ENCODE data around the gene PDLIM5. TPM values are rescaled to one million over a fixed set of nuclear protein-coding genes. Genes with fewer than 3 reads are reported as not detected.

Gene PDLIM5
- total RNA-seq, 1 donor from 2014 or later: 1,169 TPM

DNA sequence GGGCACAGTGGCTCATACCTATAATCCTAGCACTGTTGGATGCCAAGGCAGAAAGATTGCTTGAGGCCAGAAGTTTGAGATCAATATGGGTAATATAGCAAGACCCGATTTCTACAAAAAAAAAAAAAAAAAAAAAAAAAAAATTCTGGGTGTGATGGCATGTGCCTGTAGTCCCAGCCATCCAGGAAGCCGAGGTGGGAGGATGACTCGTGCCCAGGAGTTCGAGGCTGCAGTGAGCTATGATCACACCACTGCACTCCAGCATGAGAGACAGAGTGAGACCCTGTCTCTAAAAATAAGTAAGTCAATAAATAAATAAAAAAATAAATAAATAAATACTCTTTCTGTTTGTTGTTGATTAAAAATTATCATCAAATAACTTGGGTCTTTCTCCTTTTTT lies 243.6 kb downstream of the PDLIM5 start:
- ATAC-seq: no peak
- no peak for DNase-seq
- intact Hi-C loops (cut with micrococcal nuclease): no loop called here

DNA sequence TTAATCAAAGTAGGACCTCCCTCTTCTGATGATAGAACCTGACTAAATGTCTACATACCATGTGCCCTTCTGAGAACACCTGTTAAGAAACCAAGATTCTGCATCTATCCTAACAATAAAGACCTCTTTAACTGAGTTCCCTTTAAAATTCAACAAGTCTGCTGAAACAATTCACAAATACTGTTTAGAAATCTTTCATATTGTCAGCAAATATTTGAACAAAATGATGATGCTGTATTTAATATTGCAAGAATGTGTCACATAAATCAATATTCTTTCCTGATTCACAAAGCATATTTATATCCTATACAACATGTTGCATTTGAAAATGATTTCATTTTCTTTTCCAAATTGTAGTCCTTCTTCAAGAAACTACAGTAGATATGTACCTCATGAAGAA lies 246.4 kb downstream of the PDLIM5 start:
- ATAC-seq (no peak), DNase-seq (no peak)
- intact Hi-C loops (cut with micrococcal nuclease): no loop called here

DNA sequence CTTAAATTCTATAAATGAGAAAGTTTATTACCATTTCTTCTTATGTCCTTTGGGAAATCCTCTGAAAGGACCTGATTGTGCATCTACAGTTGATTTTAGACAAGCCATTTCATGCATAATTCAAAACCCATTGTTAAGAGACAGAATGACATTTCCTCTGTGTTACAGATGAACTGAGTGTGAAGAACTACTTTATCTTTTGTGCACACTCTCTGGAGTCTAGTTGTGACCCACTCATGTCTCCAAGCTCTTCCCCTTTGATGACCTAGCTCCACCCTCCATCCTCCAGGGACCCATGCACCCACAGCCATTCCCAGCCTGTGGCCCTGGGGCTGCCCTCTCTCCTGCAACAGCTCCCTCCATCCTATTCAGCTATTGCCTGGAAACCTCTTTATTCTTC lies 248.6 kb downstream of the PDLIM5 start:
- no peak for ATAC-seq
- no peak for DNase-seq
- intact Hi-C loops (cut with micrococcal nuclease): no loop called here

DNA sequence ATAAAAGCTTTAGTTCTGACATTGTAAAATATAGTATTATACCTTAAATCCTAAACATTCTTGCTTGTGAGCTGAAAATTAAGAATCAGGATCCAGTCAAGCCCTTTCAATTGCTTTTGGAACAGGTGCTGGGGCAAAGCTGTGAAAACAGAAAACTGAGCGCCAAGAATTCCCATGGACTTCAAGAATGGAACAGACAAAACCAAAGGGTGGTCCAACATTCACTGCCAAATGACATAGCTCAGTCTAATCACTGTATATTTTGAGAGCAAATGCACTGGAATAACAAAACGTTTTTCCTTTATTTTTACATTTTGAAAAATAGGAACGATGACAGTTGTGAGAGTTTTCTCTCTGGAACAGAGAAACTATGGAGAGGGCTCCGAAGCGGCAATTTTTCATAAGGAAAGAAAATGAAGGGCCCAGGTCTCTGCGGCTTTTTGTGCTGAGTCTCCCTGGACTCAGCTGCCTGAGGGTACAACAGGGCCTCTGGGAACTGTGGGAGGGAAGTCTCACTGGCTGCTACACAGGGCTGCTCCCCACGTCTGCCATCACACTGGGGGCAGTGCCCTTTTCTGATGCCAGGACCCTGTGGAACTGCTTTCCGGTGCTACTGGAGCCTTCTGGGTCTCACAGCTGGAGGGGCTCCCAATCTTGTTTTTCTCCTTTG lies 250.0 kb downstream of the PDLIM5 start:
- intact Hi-C loops (cut with micrococcal nuclease): no loop called here
- ATAC-seq: no peak
- DNase-seq: no peak

DNA sequence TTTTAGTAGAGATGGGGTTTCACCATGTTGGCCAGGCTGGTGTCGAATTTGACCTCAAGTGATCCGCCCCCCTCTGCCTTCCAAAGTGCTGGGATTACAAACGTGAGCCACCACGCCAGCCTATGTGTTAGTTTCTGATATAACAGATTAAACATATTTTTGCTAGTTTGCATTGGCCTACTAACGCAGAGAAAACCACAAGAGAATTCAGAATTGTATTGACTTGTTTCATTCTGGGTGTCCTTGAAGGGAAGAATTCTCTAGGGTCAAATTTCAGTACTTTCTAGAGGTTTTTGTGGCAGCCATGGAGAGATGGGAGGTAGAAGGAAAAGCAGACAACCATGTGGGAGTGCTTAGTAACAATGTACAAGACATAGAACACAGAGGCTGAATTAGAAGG lies 259.9 kb downstream of the PDLIM5 start:
- DNase-seq (no peak), ATAC-seq (no peak)
- intact Hi-C loops (cut with micrococcal nuclease): no loop called here

DNA sequence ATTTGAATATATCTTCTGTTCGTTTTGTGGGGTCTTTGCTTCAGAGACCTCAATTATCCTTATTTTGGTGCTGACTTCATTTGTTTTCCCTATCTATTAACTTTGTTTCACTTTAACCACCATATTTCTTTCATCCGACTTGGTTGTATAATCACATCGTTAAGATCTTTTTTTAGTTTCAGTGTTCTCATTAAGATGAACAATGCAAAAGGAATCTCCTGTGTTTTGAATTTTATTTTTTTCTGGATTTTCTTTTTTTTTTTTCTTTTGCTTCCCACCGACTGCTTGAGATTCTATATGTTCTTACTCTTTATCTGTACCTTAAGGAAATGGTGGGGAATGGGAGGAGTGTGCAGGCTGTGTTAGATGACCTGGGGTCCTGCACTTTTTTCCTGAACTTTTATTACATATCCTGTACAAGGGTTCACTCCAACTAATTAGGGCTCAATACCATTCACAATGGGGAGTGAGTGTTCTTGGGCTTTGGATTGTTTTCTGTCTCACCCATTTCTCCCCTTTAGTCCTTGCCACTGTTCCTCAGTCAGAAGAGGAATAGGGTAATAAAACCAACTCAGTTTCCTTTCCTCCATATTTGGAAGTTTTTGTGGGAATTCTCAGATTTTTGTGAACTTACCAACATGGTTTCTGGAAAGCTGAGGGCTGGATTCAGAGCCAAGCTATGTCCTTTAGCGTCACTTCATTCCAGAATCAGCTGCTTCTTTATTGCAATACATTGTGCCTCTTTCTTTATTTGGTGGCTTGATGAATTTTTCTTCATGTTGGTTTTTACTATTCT lies 262.8 kb downstream of the PDLIM5 start:
- DNase-seq (no peak), ATAC-seq (no peak)
- intact Hi-C loops (cut with micrococcal nuclease): no loop called here

DNA sequence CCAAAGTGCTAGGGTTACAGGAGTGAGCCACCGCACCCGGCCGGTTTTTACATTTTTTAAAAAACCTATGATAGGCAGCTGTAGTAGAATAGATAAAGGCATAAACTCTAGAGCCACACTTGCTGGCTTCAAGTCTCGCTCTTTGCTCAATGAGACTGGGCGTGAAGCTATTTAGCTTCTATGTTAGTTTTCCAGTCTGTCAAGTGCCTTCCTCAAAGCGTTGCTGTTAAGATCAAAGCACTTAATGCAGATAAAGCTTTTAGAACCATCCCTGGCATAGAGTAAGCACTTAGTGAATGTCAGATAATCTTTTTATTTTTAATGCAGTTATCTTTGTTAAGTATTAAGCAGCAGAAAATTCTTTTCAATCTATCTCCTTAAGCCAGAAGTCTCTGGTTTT lies 264.0 kb downstream of the PDLIM5 start:
- no peak for ATAC-seq
- DNase-seq: no peak
- intact Hi-C loops (cut with micrococcal nuclease): no loop called here

Other genes with a start within 250 kb of the PDLIM5 start
- 10.9 TPM for gene SMARCAD1, start 244.1 kb upstream of the PDLIM5 start, total RNA-seq
- gene HPGDS, start 109.1 kb upstream of the PDLIM5 start, total RNA-seq: 3.5 TPM